ENCODE data around the gene MARCO. TPM values are rescaled to one million over a fixed set of nuclear protein-coding genes. Genes with fewer than 3 reads are reported as not detected.

MARCO gene
- total and polyA plus RNA-seq, 4 donors = 21.8 to 113 (median 61.6) TPM

GRCh38 chr2:118903551-118904479, 38.2 kb upstream of the MARCO start:
- Histone ChIP-seq H3K9ac (ENCODE audit: low read depth in 1 of 2, low read length in 2 of 2) (no peak overlapping the region), H3K9me3 (ENCODE audit: control insufficient read depth in 4 of 4, low read length in 3 of 4) (no peaks in the 10 kb centered on the region), H3K36me3 (ENCODE audit: control insufficient read depth in 4 of 4, insufficient read depth in 3 of 4, low read depth in 1 of 4, low read length in 3 of 4) (no peaks in the 10 kb centered on the region), H3K4me1 (ENCODE audit: control insufficient read depth in 4 of 4, insufficient read depth in 4 of 4, low read length in 3 of 4) (no peaks in the 10 kb centered on the region), H3K27me3 (ENCODE audit: control insufficient read depth in 4 of 4, insufficient read depth in 4 of 4, low read length in 3 of 4) (no peaks in the 10 kb centered on the region), H3K27ac (ENCODE audit: low read depth in 1 of 2, low read length in 2 of 2) (no peak overlapping the region), H3K4me3 (ENCODE audit: low read depth in 1 of 3, low read length in 3 of 3) (no peak overlapping the region)
- TF ChIP-seq SP1 (IDR thresholded peaks at IDR 0.05) (no peak), HNF4G (IDR thresholded peaks at IDR 0.05) (no peak), NR2F2 (IDR thresholded peaks at IDR 0.05) (no peak), YY1 (IDR thresholded peaks at IDR 0.05) (no peak)
- 57% methylated on average over 11 of the region's 11 CpGs for WGBS
- no peak for DNase-seq (ENCODE audit: low spot score)

- Histone ChIP-seq H3K36me3 (ENCODE audit: control insufficient read depth in 4 of 4, insufficient read depth in 3 of 4, low read depth in 1 of 4, low read length in 3 of 4) (no peaks in the 10 kb centered on the region), H3K9me3 (ENCODE audit: control insufficient read depth in 4 of 4, low read length in 3 of 4) (no peaks in the 10 kb centered on the region), H3K27ac (ENCODE audit: low read depth in 1 of 2, low read length in 2 of 2) (no peak overlapping the region), H3K9ac (ENCODE audit: low read depth in 1 of 2, low read length in 2 of 2) (no peak overlapping the region), H3K4me1 (ENCODE audit: control insufficient read depth in 4 of 4, insufficient read depth in 4 of 4, low read length in 3 of 4) (no peaks in the 10 kb centered on the region), H3K4me3 (ENCODE audit: low read depth in 1 of 3, low read length in 3 of 3) (no peak overlapping the region), H3K27me3 (ENCODE audit: control insufficient read depth in 4 of 4, insufficient read depth in 4 of 4, low read length in 3 of 4) (no peaks in the 10 kb centered on the region)
- no peak for DNase-seq (ENCODE audit: low spot score)
- TF ChIP-seq TAF1 (conservative IDR thresholded peaks at IDR 0.05) (no peak), SP1 (IDR thresholded peaks at IDR 0.05) (no peak), JUND (IDR thresholded peaks at IDR 0.05) (no peak), EGR1 (IDR thresholded peaks at IDR 0.05; ENCODE audit: low read depth in 2 of 2) (no peak), YY1 (IDR thresholded peaks at IDR 0.05) (no peak), CTCF (IDR thresholded peaks at IDR 0.05; ENCODE audit: low read depth, low read length, missing input control) (no peak), ZBTB33 (IDR thresholded peaks at IDR 0.05) (no peak), HNF4A (conservative IDR thresholded peaks at IDR 0.05) (no peak)
- 94% methylated on average over 3 of the region's 3 CpGs for WGBS
Measured at GRCh38 chr2:118905206-118905605, 36.8 kb upstream of the MARCO start.

GRCh38 chr2:118906186-118906585, 35.8 kb upstream of the MARCO start:
- Histone ChIP-seq H3K4me1 (ENCODE audit: control insufficient read depth in 4 of 4, insufficient read depth in 4 of 4, low read length in 3 of 4) (no peaks in the 10 kb centered on the region), H3K27me3 (ENCODE audit: control insufficient read depth in 4 of 4, insufficient read depth in 4 of 4, low read length in 3 of 4) (no peaks in the 10 kb centered on the region), H3K36me3 (ENCODE audit: control insufficient read depth in 4 of 4, insufficient read depth in 3 of 4, low read depth in 1 of 4, low read length in 3 of 4) (no peaks in the 10 kb centered on the region), H3K27ac (ENCODE audit: low read depth in 1 of 2, low read length in 2 of 2) (no peak overlapping the region), H3K4me3 (ENCODE audit: low read depth in 1 of 3, low read length in 3 of 3) (no peak overlapping the region), H3K9me3 (ENCODE audit: control insufficient read depth in 4 of 4, low read length in 3 of 4) (no peaks in the 10 kb centered on the region), H3K9ac (ENCODE audit: low read depth in 1 of 2, low read length in 2 of 2) (no peak overlapping the region)
- WGBS = 83% methylated on average over 4 of the region's 4 CpGs
- DNase-seq (ENCODE audit: low spot score) = no peak
- no peak for TF ChIP-seq YY1 (IDR thresholded peaks at IDR 0.05)
- no peak for TF ChIP-seq SP1 (IDR thresholded peaks at IDR 0.05)
- no peak for TF ChIP-seq JUND (IDR thresholded peaks at IDR 0.05)
- TF ChIP-seq TAF1 (conservative IDR thresholded peaks at IDR 0.05) = no peak
- no peak for TF ChIP-seq RAD21 (IDR thresholded peaks at IDR 0.05)
- TF ChIP-seq EGR1 (IDR thresholded peaks at IDR 0.05; ENCODE audit: low read depth in 2 of 2) = no peak
- no peak for TF ChIP-seq FOXA2 (IDR thresholded peaks at IDR 0.05)
